HEK293T (cell line): ENCODE data around the gene ITGB6.

ENCODE experiments used
- BHLHE40 ChIP-seq: fragments of 450-650 bp; IDR thresholded peaks from 2 replicates; pipeline ENCODE4 v1.6.1; 2016; ENCODE audit warnings: mild to moderate bottlenecking, moderate library complexity, borderline replicate concordance
- NFRKB ChIP-seq: fragments of 450-650 bp; IDR thresholded peaks from 2 replicates; pipeline ENCODE4 v1.6.1; 2016; ENCODE audit warnings: mild to moderate bottlenecking, moderate library complexity

GRCh38 chr2:160051371-160051800, 148.7 kb downstream of the ITGB6 start:
- TF ChIP-seq BHLHE40 (no peak), NFRKB (no peak)
